Astrocyte of the spinal cord (primary cell): ENCODE data around the gene XPO6.

Experiments
- DNase-seq: peaks from one replicate; pipeline ENCODE4 v3.0.0; 2011; ENCODE audit warnings: low read depth, low spot score
- H3K4me3 ChIP-seq: 2 replicates; pipeline ENCODE4 v1.5.1; 2011; ENCODE audit warnings: low read depth, mild to moderate bottlenecking, low read length, moderate library complexity
- CTCF ChIP-seq: IDR thresholded peaks from 2 replicates; pipeline ENCODE4 v1.5.1; 2012; ENCODE audit warnings: low read depth, mild to moderate bottlenecking, low read length, inconsistent platforms
- in situ Hi-C: cut with HindIII; loops from 2 replicates; pipeline ENCODE4 v1.10.0; 2017; ENCODE audit warnings: low sequenced_read_pairs

The XPO6 gene

GRCh38 chr16:28059841-28060575 is 151.8 kb downstream of the XPO6 start:
- DNase-seq = no peak
- in situ Hi-C loops = no loop called here
- TF ChIP-seq CTCF = no peak
- no peak overlapping the region for H3K4me3 ChIP-seq

- H3K4me3 ChIP-seq = no peak overlapping the region
- no peak for DNase-seq
- in situ Hi-C loops = no loop called here
- TF ChIP-seq CTCF = no peak
Measured at GRCh38 chr16:28058839-28059589, 152.8 kb downstream of the XPO6 start.

GRCh38 chr16:28057949-28058348 is 153.8 kb downstream of the XPO6 start:
- no peak overlapping the region for H3K4me3 ChIP-seq
- in situ Hi-C loops = no loop called here
- DNase-seq = no peak
- no peak for TF ChIP-seq CTCF

- TF ChIP-seq CTCF = no peak
- DNase-seq = no peak
- in situ Hi-C loops = no loop called here
- H3K4me3 ChIP-seq = no peak overlapping the region
Measured at GRCh38 chr16:28053461-28053860, 158.3 kb downstream of the XPO6 start.

GRCh38 chr16:28052274-28053128 is 159.3 kb downstream of the XPO6 start:
- in situ Hi-C loops = no loop called here
- no peak for TF ChIP-seq CTCF
- no peak overlapping the region for H3K4me3 ChIP-seq
- no peak for DNase-seq

- no peak for TF ChIP-seq CTCF
- in situ Hi-C loops = no loop called here
- H3K4me3 ChIP-seq = no peak overlapping the region
- no peak for DNase-seq
Measured at GRCh38 chr16:28051486-28051885, 160.3 kb downstream of the XPO6 start.
